ENCODE data around the gene C1QB.
"Not testable (repeated sequence)": the region's sequence is repeated elsewhere in the genome, so short reads cannot be mapped to it uniquely, and the experiment has no call there.

GRCh38 chr1:22706100-22706499 is 53.1 kb downstream of the C1QB start:
- TF ChIP-seq CTCF (IDR thresholded peaks at IDR 0.05); SIN3A (IDR thresholded peaks at IDR 0.05; ENCODE audit: borderline replicate concordance, low read depth, low read length); ZBTB33 (IDR thresholded peaks at IDR 0.05; ENCODE audit: borderline replicate concordance, low read depth); SMC3 (IDR thresholded peaks at IDR 0.05; ENCODE audit: low read depth, low read length): not testable (repeated sequence)

Data from SK-N-SH (cell line).